Activated CD8-positive, alpha-beta T cell treated with anti-CD3 and anti-CD28 coated beads for 36 hours (primary cell): Measurements from ENCODE around the gene ZNF675. TPM values are rescaled to one million over a fixed set of nuclear protein-coding genes. Genes with fewer than 3 reads are reported as not detected.
"Not testable (repeated sequence)": the region's sequence is repeated elsewhere in the genome, so short reads cannot be mapped to it uniquely, and the experiment has no call there.

ENCODE experiments used
- ATAC-seq: fragments of 200-7000 bp; cut with Tn5 transposase; one replicate; pipeline ENCODE4 v1.10.0; 2021; ENCODE audit warnings: mild to moderate bottlenecking, moderate library complexity
- CTCF ChIA-PET: fragments of 350-600 bp; sonication (Branson Sonifier 250); formaldehyde crosslinking; loops from one replicate; lab custom pipeline; 2021; ENCODE audit warnings: antibody characterized with exemption; lab: Charles Lee
- POLR2A ChIA-PET: fragments of 350-600 bp; sonication (Branson Sonifier 250); formaldehyde crosslinking; loops from one replicate; lab custom pipeline; 2021; ENCODE audit warnings: antibody characterized with exemption; lab: Charles Lee
- DNase-seq: peaks from one replicate; pipeline ENCODE4 v3.0.0-alpha.2; 2020
- H3K27ac Mint-ChIP-seq: one replicate; pipeline ENCODE4 v1.8.0; 2021; ENCODE audit warnings: mild to moderate bottlenecking, mixed read lengths
- H3K27me3 Mint-ChIP-seq: one replicate; pipeline ENCODE4 v1.8.0; 2021; ENCODE audit warnings: mixed read lengths
- H3K36me3 Mint-ChIP-seq: one replicate; pipeline ENCODE4 v1.8.0; 2021; ENCODE audit warnings: low read depth, mixed read lengths
- H3K4me1 Mint-ChIP-seq: one replicate; pipeline ENCODE4 v1.8.0; 2021; ENCODE audit warnings: low read depth, mixed read lengths
- H3K4me3 Mint-ChIP-seq: one replicate; pipeline ENCODE4 v1.8.0; 2021; ENCODE audit warnings: mild to moderate bottlenecking, moderate library complexity, mixed read lengths
- H3K9me3 Mint-ChIP-seq: one replicate; pipeline ENCODE4 v1.8.0; 2021; ENCODE audit warnings: mixed read lengths
- intact Hi-C: fragments of 100-400 bp; cut with micrococcal nuclease; formaldehyde crosslinking; loops from one replicate; pipeline ENCODE4 v1.10.0; 2022
- total RNA-seq, 2 experiments: library from RNA; stranded (reverse); gene quantifications; one replicate each; pipeline ENCODE4 v1.2.3, GENCODE V29; 2021
- TF ChIP-seq, protein P1 (sequence below): fragments of 200-600 bp; IDR thresholded peaks from one replicate; pipeline ENCODE4 v1.8.0; 2022; ENCODE audit warnings: antibody characterized with exemption, mild to moderate bottlenecking

The ZNF675 gene
- total RNA-seq, 2 experiments from 2014 or later, result 21.1 to 24.3 TPM

DNA sequence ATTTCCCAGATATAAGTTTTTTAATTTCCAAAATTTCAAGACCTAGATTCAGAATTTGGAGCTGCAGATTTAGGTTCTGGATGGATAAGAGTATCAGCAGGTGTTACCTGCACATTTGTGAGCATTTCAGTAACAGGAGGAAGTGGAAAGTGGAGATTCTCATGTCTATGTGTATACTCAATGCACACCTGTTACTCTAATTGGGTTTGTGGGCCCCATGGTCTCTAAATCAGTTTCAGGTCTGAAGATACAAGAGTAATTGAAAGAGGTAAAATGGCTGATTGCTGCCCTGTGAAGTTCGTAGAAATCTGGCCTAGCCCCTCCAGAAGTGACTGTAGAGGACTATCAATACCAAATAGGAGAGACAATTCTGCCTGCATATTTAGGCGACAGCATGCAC lies 13.9 kb downstream of the ZNF675 start:
- TF ChIP-seq, protein P1, sequence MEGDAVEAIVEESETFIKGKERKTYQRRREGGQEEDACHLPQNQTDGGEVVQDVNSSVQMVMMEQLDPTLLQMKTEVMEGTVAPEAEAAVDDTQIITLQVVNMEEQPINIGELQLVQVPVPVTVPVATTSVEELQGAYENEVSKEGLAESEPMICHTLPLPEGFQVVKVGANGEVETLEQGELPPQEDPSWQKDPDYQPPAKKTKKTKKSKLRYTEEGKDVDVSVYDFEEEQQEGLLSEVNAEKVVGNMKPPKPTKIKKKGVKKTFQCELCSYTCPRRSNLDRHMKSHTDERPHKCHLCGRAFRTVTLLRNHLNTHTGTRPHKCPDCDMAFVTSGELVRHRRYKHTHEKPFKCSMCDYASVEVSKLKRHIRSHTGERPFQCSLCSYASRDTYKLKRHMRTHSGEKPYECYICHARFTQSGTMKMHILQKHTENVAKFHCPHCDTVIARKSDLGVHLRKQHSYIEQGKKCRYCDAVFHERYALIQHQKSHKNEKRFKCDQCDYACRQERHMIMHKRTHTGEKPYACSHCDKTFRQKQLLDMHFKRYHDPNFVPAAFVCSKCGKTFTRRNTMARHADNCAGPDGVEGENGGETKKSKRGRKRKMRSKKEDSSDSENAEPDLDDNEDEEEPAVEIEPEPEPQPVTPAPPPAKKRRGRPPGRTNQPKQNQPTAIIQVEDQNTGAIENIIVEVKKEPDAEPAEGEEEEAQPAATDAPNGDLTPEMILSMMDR, result no peak
- peaks cover 32% of the 10 kb centered on the region for H3K4me1 Mint-ChIP-seq

DNA sequence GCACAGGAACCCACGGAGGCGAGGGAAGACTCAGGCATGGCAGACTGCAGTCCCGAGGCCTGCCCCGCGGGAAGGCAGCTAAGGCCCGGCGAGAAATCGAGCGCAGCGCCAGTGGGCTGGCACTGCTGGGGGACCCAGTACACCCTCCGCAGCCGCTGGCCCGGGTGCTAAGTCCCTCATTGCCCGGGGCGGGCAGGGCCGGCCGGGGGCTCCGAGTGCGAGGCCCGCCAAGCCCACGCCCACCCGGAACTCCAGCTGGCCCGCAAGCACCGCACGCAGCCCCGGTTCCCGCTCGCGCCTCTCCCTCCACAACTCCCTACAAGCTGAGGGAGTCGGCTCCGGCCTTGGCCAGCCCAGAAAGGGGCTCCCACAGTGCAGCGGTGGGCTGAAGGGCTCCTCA lies 18.4 kb downstream of the ZNF675 start:
- H3K27ac Mint-ChIP-seq, H3K4me3 Mint-ChIP-seq, intact Hi-C loops, CTCF ChIA-PET, DNase-seq, ATAC-seq, H3K27me3 Mint-ChIP-seq, POLR2A ChIA-PET: not testable (repeated sequence)
- peaks cover 92% of the 10 kb centered on the region for H3K36me3 Mint-ChIP-seq
- peaks cover 12% of the 10 kb centered on the region for H3K4me1 Mint-ChIP-seq
- H3K9me3 Mint-ChIP-seq, result peaks cover 54% of the 10 kb centered on the region

More for the DNA sequence above, 13.9 kb downstream of the ZNF675 start:
- Mint-ChIP-seq H3K27ac (no peak overlapping the region), H3K4me3 (no peak overlapping the region), H3K27me3 (no peaks in the 10 kb centered on the region), H3K36me3 (peaks cover 82% of the 10 kb centered on the region), H3K9me3 (peaks cover 50% of the 10 kb centered on the region)
- ChIA-PET CTCF (no interaction called here), POLR2A (no interaction called here)
- DNase-seq, result no peak
- intact Hi-C loops, result no loop called here
- ATAC-seq, result no peak

DNA sequence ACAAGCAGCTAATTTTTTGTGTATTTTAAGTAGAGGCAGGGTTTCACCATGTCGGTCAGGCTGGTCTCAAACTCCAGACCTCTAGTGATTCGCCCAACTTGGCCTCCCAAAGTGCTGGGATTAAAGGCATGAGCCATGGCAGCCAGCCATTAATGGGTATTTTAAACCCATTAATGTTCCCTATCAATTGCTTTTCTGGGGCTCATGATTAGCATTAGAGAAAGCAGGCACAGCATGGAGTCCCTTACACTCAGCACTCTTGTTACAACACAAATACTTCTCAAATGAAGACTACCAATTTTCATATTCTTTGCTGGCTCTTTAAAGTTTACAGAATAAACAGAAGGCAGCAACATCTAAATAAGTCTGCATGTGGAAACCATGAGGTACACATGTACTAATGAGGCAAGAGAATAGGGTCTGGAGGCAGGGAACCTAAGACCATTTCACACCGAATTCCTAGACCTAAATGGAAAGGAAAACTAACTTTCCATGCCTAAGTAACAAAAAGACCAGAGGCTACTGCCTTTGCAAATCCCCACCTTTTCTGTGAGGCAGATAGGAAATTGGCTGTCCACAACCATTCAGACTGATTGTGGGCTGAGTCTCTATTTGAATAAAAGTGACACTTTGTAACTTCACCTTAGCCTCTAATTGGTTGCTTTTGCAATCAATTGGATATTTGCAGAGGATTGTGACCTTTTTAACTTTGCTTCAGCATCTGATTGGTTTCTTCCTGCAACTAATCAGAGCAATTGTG lies 21.2 kb downstream of the ZNF675 start:
- ChIA-PET CTCF (no interaction called here), POLR2A (no interaction called here)
- Mint-ChIP-seq H3K27ac (no peak overlapping the region), H3K4me1 (no peaks in the 10 kb centered on the region), H3K36me3 (peaks cover 91% of the 10 kb centered on the region), H3K4me3 (no peak overlapping the region), H3K9me3 (peaks cover 46% of the 10 kb centered on the region), H3K27me3 (no peaks in the 10 kb centered on the region)
- DNase-seq, result no peak
- TF ChIP-seq, protein P1, result no peak
- intact Hi-C loops, result no loop called here
- ATAC-seq, result no peak

DNA sequence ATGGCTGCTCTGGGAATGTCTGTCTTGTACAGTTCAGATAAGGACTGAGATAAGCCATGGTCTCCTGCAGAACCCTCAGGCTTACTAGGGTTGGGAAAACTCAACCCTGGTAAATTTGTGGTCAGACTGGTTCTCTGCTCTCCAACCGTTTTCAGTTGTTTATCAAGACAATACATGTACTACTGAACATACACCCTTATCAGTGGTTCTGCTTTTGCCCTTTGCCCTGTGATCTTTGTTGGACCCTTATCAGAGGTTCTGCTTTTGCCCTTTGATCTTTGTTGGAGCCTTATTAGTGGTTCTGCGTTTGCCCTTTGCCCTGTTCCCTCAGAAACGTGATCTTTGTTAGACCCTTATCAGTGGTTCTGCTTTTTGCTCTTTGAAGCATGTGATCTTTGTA lies 37.2 kb downstream of the ZNF675 start:
- POLR2A ChIA-PET, intact Hi-C loops, H3K4me3 Mint-ChIP-seq, ATAC-seq, CTCF ChIA-PET, H3K27me3 Mint-ChIP-seq, H3K27ac Mint-ChIP-seq, H3K4me1 Mint-ChIP-seq, DNase-seq: not testable (repeated sequence)
- H3K36me3 Mint-ChIP-seq, result peaks cover 31% of the 10 kb centered on the region
- H3K9me3 Mint-ChIP-seq, result peaks cover 51% of the 10 kb centered on the region

Other genes starting within 250 kb of the ZNF675 start
- gene ZNF681, start 71.7 kb upstream of the ZNF675 start, total RNA-seq, result 1 to 10 TPM; 5.0 to 6.4 TPM
- gene ZNF726, start 227.7 kb upstream of the ZNF675 start, total RNA-seq, result 10 to 100 TPM; 19.1 to 20.7 TPM